ENCODE measurements around the gene FCN3.
"Not testable (repeated sequence)": the region's sequence is repeated elsewhere in the genome, so short reads cannot be mapped to it uniquely, and the experiment has no call there.

The FCN3 gene

DNA sequence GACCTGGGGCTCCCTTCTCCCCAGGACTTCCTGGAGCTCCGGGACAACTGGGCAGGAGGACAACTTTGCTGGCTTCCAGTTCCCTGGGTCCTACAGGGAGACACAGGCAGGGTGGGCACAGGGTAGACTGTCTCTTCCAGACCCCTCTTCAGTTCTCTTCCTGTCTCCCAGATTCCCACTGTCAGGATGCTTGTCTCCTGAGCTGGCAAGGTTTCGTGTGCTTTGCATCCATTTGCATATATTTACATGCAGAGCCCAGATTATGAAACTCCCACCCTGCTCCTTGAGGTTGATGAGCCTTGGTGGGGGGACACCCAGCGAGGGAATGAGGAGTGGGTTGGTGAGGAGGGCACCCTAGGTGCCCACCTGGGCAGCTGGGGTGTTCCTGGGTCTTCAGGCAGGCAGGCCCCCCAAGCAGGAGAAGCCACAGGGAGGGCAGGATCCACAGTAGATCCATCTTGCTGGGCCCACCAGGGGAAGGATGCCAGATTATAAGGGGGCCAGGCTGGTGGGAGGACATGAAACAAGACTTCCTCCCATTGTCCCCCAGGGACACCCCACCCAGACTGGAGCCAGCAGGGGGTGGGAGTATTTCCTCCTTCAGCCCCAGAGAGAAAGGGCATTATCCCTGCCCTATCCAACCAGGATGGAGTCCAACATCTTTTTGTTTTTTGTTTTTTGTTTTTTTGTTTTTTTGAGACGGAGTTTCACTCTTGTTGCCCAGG is at the start of gene FCN3:
TSS of gene FCN3 (minus strand) at position 463 of the 725 bp plus-strand sequence. CDS start at position 457, 6 bp downstream.
- no peak for DNase-seq (ENCODE audit: low read depth)

DNA sequence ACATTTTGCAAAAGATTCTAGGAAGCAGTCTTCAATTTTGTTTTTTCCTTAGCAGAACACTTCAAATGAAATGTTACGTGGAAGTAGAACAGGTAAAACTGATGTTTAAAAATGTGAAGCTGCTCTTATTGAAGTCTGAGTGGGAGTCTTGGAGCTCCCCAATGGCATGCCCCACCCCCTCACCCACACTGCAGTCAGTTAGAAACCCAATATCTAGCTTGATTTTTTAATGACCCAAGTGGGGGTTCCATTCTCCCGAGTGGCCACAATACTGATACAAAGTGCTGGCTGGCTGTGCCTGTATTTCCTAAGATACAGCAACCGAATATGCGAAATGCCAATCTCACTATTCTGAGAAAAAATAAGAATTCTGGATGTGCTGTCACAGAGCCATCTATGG is 49.1 kb upstream of the FCN3 start:
- no peak for DNase-seq (ENCODE audit: low read depth)

DNA sequence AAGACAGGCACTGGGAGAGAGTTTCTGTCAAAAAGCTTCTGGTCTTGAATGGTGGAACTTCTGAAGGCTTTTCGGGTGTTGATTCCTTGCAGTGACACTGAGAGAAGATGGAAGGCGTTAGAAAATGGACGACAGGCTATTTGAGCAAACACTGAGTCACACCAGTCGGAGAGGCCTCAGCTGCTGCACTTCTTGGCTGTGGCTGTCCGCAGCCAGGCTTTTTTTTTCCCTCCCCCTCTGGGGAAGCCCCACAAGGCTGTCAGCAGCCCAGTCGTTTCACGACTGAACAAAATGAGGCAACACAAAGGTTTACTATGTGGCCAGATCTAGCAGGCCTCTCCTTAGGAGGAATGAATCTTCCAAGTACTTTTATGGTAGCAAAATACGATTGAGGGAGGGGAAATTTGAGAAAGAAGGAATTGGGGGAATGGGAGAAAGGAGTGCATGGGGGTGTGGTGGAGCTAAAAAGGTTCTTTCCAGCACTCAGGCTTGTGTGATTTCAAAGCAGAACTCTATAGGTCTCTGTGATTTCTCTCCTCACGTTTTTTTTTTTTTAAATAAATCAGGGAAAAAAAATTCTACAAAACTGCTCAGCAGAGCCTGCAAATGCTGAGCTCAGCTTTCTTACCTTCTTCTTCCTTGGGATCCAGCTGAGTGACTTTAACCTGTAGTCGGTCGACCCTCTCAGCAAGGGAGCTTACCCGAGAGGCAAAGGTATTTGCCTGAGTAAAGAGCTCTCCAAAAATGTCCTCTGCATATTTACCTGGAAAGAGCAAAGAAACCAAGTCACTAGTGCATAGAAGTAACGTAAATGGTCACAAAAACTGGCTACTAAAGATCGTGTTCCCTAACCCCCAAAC is 43.9 kb upstream of the FCN3 start:
- DNase-seq (ENCODE audit: low read depth): no peak

DNA sequence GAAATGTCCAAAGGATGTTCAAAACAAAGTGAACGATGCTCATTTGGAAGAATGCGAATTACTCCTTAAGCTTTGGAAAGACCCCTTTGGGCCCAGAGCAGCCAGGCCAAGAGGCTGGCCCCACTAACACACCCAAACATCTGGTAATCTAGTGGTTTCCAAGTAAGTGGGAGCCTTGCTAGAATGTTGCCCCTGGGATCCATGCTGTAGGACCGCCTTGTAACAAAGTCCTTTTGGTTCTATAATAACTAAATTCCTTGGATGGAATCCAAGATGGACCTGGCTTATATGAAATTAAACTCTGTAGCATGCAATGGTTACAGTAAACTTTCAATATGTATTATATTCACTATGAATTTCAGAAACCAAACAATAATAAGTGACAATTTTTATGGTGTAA is 43.1 kb upstream of the FCN3 start:
- no peak for DNase-seq (ENCODE audit: low read depth)

DNA sequence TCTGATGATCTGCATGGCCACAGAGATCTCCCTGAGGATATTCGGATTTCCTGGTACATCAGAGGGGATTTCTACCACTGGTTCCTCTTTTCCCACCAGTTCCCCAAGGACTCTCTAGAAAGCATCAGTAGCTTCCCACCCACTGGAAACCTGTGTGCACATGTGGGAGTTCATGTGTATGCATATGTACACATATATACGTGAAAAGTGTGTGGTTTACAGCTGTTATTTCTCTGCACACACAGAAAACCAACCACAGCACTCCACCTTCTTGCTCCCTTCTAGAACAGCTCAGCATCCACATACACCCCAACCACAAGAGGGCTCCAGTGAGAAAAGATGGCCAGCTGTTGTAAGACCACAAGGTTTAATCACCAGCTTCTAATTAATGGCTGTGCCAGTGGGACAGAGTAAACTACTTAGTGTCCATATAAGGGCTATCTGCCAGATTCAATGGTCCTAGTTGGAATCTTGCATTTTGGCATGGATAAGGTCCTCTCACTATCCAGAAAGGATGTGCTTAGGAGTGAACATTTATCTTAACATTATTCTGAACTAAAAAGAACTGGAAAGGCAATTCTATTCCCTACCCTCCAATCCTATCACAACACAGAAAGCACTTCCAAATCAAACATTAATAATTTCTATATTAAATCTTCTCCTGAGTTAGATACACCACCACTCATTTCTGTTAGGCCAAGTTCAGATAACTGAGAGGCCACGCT is 41.9 kb upstream of the FCN3 start:
- no peak for DNase-seq (ENCODE audit: low read depth)

DNA sequence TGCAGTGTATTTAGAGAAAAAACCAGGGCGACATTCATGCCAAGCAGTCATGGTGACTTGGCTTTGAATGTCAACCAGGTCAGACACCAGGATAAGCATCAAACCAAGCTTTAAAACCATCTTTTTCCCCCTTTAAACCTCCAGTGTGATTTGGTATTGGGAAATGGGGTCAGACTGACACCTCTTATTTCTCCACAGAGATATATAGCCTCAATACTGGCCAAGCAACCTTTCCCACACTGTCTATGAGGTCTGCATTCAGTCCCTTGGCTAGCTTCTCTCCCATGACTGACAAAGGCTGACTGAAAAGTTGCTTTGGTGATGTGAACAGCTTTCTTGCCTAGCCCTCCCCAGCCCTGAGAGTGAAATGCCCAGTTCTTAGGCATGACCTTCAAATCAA is 39.5 kb upstream of the FCN3 start:
- DNase-seq (ENCODE audit: low read depth): no peak

DNA sequence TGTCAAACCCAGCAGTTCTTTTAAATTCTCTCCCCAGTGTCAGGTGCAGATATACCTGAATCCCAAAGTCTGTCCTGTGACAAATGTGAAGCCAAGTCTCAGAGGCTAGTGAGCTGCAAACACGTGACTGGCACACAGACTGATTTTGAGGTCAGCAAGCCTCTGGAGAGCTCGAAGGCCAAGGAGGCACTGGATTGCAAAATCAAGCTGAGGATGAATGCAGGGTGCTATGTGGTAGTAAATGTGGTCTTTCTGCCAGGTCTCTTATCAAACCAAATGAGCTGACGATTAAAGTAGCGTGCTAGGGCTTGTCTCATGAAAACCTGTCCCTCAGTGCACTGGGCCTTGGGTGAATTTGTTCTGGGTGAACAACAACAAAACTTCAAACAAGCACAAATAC is 38.4 kb upstream of the FCN3 start:
- no peak for DNase-seq (ENCODE audit: low read depth)

DNA sequence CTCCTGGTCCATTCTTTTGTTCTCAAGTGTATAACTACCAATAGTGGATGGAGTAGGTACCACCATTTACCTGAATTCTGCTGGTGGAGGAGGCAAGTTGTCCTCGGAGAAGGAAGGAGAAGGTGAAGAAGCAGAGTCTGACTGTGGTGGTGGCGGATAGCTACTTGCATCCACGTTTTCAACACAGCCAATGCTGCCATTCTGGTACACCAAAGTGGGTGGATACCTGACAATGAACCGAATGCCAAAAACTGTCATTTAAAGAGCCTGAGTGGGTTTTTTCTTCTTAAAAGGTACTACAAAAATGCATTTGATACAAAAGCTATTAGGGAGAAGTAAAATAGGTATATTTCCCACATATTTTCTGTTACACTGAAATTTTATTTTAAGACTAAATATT is 37.9 kb upstream of the FCN3 start:
- DNase-seq (ENCODE audit: low read depth): no peak

DNA sequence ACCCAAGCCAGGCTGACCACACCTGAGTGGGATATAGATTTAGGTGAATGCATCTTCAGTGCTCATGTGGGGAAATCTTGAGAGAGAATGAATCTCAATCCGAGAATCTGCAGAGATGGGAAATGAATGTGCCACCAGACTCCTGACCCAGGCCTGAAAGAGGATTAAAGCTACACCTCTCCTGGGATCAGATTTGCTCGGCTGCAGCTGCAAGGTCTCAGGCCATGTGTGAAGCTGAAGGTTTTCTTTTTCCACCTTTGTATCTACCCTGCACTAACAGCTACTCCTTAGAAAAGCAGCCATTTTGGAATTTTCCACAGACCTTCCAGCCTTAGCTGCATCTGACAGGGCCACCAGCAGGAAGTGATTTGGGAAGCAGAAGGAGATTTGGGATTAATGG is 36.1 kb upstream of the FCN3 start:
- DNase-seq (ENCODE audit: low read depth): no peak

DNA sequence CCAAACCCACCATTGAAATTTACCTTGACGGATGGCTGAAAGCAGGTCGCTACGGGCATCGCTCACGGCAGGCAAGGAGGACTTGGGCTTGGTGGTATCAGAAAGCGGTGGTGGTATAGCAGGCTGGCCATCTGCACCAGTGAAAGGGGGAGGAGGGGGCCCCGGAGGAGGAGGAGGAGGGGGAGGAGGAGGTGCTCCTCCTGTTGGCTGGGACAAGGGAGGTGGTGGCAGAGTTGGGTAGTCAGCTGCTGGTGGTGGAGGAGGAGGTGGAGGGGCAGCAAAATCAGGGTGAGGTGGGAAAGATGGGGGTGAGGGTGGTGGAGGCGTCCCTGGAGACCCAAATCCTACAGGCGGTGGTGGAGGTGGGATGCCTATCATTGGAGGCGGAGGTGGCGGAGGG is 35.0 kb upstream of the FCN3 start:
- no peak for DNase-seq (ENCODE audit: low read depth)

DNA sequence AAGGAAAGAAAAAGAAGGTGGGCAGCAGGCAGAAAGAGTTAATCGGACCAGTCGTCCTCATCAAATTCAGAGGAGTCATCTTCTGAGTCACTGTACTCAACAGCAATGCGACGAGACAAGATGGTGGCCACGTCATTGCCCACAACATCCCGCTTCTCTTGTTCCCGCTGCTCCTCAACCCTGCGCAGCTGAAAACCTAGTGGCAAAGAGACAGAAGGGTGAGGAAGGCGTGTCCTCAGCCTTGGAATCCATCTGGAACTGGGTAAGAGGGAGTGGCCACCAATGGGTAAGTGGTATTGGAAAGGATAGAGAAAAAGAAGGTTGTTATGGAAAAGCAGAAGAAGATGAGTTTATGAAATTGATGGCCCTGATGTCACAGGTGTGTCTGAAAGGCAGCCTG is 33.5 kb upstream of the FCN3 start:
- no peak for DNase-seq (ENCODE audit: low read depth)

DNA sequence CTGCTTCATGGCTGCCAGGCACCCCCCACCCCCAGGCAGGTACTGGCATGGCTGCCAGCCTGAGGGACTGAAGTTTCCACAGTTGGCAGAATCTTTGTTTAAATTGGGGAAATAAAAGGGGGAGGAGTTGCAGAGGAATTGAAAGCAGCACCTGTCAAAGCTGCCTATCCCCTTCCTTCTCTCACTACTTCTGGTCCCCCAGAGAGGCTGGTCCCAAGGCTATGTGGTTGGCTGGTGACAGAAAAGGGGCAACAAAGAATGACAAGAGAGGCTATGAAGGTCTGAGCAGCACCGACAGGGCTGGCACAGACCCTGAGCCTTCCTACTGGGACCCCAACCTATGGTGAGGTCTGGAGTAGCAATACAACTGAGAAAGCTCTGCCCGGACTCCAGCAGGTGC is 32.2 kb upstream of the FCN3 start:
- not testable (repeated sequence) for DNase-seq (ENCODE audit: low read depth)

DNA sequence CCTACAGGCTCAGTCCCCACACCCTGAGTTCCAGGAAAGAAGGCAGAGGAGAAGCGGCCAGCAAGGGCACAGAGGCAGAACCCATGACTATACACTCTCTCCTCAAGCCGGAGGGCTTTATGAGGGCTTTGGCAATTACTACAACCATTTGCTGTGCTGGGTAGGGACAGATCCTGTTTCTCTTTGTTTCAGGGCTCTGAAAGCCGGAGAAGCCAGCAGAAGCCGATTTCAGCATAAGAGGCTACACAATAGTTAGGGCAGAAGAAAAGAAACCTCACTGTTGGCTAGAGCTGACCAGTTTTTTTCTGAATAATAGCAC is 31.7 kb upstream of the FCN3 start:
- no peak for DNase-seq (ENCODE audit: low read depth)

DNA sequence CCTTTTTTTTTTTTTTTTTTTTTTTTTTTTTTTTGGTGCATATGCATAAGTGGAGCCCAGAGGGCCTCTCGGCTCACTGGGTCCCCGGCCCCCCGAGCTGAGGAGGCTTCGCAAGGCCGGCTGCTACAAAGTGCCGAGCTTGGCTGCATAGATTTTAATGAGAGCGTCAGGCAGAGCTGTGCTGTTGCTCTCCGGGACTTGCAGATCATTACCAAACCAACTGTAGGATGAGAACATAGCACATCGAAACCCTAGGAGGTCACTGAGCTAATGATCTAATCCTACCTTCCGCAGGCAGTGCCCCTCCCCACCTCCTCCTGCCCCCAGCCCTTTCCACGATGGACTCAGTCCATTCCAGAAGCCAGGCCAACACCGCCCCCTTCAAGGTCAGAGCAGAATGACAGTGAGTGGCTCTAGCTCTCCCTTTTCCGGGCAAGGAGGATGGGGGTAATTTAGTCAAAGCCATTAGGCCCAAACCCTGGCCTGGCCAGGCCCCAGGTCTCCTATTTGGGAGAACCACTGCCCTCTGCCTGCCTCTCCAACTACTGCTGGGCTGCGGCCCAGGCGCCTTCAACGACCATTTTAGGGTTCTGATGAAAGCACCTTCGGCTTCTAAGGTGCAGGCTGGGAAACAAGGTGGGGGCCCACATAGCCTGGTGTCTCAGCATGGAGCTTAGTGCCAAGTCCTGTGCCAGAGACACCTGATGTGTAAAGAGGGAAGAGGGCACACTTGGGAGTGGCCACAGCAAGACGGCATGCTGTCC is 31.2 kb upstream of the FCN3 start:
- not testable (repeated sequence) for DNase-seq (ENCODE audit: low read depth)

DNA sequence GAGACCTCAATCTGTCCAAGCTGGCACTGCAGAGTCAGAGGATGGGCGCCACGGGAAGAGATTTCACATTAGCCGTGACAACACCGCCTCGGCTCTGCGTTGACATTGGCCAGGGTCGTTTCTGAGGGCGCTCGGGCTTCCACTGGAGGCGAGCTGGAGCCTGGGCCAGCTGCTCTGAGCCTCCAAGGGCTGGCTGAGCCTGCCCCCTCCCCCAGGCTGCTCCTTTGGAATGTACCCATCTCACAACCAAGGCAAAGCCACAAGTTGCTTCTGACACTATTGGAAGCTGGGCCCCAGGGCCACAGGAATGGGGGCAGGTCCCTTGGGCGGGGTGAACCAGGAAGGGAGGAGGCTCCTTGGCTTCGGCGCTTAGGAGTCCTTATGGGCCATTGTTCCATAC is 30.4 kb upstream of the FCN3 start:
- no peak for DNase-seq (ENCODE audit: low read depth)

DNA sequence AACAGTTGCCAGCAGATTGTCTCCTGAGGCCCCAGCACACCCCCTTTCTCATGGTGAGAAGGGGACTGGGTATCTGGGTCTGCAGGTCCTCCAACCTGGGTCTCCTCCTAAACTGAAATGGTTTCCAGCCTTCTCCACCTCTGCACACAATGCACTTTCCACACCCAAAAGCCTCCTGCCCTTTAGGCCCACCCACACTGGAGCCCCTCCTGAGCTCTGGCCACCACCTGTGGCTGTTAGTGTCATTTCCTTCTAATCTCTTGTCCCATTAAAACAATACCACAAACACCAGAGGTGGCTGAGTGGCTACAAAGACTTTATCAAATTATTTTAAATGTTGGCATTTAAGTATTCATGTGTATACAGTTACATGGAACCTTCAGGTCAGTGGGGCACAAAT is 29.3 kb upstream of the FCN3 start:
- DNase-seq (ENCODE audit: low read depth): no peak

DNA sequence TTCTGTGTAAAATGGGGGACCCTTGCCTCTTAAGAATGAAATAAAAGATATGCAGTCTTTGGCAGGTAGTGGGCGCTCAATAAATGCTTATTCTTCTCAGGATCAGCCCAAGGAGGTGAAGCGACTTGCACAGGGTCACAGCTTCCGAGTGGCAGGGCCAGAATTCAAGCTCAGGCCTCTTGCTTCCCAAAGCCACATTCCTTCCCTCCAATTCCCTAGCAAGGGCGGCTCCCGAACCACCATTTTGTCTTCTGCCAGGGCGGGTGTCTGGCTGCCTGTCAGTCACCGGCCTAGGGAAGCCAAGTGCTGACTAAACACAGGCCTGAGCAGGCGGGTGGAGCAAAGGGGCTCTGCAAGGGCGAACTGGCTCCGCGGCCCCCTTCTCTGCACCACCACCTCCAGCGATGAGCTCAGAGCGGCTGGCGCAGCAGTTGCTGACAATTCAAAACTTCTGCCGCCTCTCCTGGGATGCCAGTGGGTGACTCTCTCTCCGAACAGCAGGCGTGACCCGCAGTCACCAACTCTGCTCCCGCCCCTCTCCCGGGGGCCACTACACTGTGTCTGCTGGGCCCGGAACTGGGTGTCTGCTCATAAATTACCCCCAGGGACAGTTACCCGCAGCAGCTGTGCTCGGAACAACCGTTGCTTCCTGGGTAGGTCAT is 28.6 kb upstream of the FCN3 start:
- no peak for DNase-seq (ENCODE audit: low read depth)

DNA sequence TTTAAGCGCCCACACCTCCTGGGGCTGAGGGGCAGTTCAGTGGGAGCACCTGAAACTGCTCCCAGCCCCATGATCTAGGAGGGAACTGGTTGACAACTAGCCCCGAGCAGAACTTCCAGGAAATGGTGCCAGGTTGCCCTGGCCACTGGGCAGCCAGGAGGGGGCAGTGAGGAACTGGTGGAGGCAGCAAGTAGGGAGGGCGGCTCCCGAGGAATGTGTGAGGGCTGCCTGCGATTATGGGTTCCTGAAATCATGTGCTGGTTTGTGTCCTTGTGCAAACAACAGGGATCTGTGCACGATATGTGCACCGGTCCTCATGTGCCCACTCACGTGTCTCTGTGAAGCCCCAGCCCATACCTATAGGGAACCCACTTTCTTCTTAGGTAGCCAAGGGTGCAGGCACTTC is 27.7 kb upstream of the FCN3 start:
- DNase-seq (ENCODE audit: low read depth): no peak

DNA sequence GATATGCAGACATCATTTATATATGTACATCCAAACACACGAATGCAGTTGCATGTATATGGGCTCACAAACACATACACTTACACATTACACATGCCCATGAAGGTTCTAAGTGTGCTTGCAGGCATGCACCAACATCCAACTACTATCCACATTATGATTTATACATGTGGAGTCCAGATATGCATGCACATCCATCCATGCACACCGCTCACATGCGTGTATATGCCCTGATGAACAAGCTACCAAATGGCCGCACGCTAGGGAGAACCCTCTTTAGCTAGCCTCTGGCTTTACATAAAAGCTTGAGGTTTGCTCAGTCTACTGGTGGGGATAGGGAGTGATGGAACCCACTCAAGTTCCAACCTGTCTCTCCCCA is 26.3 kb upstream of the FCN3 start:
- DNase-seq (ENCODE audit: low read depth): no peak

DNA sequence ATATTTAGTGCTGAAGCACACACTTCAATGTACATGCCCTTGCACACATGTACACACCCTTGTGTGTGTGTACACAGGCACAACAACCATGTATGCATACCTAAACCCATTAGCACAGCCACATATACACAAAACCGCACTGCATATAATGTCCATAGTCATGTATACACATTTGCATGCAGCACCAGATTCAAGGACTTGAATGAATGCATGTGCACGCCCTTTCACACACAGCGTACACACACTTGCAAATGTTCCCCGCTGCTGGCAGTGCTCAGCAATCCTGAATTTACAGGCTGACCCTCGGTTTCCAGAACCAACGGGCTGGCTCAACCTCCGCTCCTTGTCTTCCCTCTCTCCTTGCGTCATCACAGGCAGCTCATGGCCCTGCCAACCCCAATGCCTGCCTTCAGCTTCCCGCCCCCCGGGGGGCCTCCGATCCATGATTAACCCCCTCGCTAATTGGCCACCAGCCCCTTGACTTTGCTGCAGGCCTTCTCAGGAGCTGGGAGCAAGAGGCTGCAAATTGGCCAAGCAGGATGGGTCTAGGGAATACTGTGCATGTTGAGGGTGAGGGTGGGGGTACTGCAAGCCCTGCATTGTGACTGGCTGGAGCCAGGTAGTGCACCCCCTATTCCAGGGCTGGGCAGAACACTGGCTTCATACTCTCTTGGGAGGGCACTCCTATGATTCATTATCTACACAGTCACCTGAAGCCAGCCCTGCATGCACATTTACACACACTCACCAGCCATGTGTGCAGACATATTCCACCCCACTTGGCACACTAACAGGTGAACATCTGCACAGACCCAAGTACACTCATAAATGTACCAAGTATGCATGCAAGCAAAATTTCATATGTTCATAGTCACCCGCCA is 25.7 kb upstream of the FCN3 start:
- no peak for DNase-seq (ENCODE audit: low read depth)

Measured in T-helper 22 cell (primary cell).